ENCODE results near the gene USP30. TPM values are rescaled to one million over a fixed set of nuclear protein-coding genes. Genes with fewer than 3 reads are reported as not detected.
A peak's percentile ranks its signal among the peaks of the same experiment; 100 is the strongest.

USP30 gene
- total RNA-seq, 1 donor from 2014 or later, result 13.3 TPM

GRCh38 chr12:109092497-109093021 lies 40.2 kb downstream of the USP30 start:
- TF ChIP-seq, protein P1, sequence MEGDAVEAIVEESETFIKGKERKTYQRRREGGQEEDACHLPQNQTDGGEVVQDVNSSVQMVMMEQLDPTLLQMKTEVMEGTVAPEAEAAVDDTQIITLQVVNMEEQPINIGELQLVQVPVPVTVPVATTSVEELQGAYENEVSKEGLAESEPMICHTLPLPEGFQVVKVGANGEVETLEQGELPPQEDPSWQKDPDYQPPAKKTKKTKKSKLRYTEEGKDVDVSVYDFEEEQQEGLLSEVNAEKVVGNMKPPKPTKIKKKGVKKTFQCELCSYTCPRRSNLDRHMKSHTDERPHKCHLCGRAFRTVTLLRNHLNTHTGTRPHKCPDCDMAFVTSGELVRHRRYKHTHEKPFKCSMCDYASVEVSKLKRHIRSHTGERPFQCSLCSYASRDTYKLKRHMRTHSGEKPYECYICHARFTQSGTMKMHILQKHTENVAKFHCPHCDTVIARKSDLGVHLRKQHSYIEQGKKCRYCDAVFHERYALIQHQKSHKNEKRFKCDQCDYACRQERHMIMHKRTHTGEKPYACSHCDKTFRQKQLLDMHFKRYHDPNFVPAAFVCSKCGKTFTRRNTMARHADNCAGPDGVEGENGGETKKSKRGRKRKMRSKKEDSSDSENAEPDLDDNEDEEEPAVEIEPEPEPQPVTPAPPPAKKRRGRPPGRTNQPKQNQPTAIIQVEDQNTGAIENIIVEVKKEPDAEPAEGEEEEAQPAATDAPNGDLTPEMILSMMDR (IDR thresholded peaks at IDR 0.05), result no peak
- Mint-ChIP-seq H3K4me3 (ENCODE audit: unreplicated experiment) (peak overlapping the region; percentile 75), H3K9me3 (ENCODE audit: low read depth) (no peaks in the 10 kb centered on the region), H3K36me3 (ENCODE audit: low read depth) (peaks cover 6% of the 10 kb centered on the region), H3K27ac (ENCODE audit: unreplicated experiment) (peak overlapping the region; percentile 91), H3K4me1 (ENCODE audit: low read depth) (peaks cover 33% of the 10 kb centered on the region), H3K27me3 (ENCODE audit: low read depth) (no peaks in the 10 kb centered on the region)
- DNase-seq (ENCODE audit: low spot score), result no peak

- peaks cover 33% of the 10 kb centered on the region for H3K4me1 Mint-ChIP-seq (ENCODE audit: low read depth)
- TF ChIP-seq, protein P1 (IDR thresholded peaks at IDR 0.05), result peak; percentile 98
- H3K27ac Mint-ChIP-seq (ENCODE audit: unreplicated experiment), result peak within 1 kb of the TSS; percentile 91
- DNase-seq (ENCODE audit: low spot score), result peak; percentile 95
- H3K27me3 Mint-ChIP-seq (ENCODE audit: low read depth), result no peaks in the 10 kb centered on the region
- peak within 1 kb of the TSS; percentile 75 for H3K4me3 Mint-ChIP-seq (ENCODE audit: unreplicated experiment)
- no peaks in the 10 kb centered on the region for H3K9me3 Mint-ChIP-seq (ENCODE audit: low read depth)
- peaks cover 6% of the 10 kb centered on the region for H3K36me3 Mint-ChIP-seq (ENCODE audit: low read depth)
These were observed 40.9 kb downstream of the USP30 start, which contains the start of gene ALKBH2 for GRCh38 chr12:109093022-109093918. ALKBH2 (minus strand) TSS chr12:109093472; CDS start chr12:109092786, 686 bp downstream.

DNA sequence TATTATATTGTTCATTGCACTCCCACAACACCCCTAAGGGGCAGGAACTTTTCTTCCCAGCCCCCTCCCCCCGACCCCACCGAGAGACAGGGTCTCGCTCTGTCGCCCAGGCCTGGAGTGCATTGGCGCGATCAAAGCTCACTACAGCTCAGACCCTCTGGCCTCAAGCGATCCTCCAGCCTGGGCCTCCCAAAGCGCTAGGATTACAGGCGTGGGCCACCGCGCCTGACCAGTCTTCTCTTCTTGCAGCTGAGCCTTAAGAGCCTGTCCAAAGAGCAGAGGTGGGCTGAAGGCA lies 44.7 kb downstream of the USP30 start:
- no peaks in the 10 kb centered on the region for H3K27me3 Mint-ChIP-seq (ENCODE audit: low read depth)
- peaks cover 35% of the 10 kb centered on the region for H3K4me1 Mint-ChIP-seq (ENCODE audit: low read depth)
- H3K27ac Mint-ChIP-seq (ENCODE audit: unreplicated experiment), result no peak overlapping the region
- H3K9me3 Mint-ChIP-seq (ENCODE audit: low read depth), result no peaks in the 10 kb centered on the region
- H3K36me3 Mint-ChIP-seq (ENCODE audit: low read depth), result peaks cover 7% of the 10 kb centered on the region
- H3K4me3 Mint-ChIP-seq (ENCODE audit: unreplicated experiment), result peak overlapping the region; percentile 80
- no peak for DNase-seq (ENCODE audit: low spot score)
- TF ChIP-seq, protein P1 (IDR thresholded peaks at IDR 0.05), result no peak

DNA sequence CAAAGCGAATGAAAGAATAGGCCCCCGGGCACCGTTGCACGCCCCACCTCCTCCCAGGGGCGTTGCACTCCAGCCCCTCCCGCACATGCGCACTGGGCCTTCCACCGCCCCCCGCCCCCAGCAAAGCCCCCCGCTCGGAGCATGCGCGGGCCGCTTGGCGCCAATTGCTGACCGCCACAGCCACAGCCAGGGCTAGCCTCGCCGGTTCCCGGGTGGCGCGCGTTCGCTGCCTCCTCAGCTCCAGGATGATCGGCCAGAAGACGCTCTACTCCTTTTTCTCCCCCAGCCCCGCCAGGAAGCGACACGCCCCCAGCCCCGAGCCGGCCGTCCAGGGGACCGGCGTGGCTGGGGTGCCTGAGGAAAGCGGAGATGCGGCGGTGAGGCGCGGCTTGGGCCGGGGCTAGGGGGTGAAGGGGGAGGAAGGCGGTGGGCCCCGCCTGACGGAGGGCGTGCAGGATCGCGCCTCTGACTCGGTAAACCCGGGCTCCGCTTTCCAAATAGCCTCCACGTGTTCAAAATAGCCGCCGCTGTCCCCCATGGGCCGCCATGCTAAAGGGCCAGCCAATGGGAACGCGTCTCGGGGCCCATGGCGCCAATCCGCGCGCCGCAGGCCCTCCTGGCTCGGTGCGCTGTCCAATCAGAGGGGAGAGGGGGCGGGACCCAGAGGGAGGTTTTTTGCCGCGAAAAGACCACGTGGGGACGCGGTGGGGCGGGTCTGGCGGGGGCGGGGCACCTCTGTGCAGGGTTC lies 45.2 kb downstream of the USP30 start, which contains the start of gene UNG:
Gene UNG, plus strand, starts transcription at position 163 of the 748 bp plus-strand sequence. Its CDS starts 83 bp downstream, at position 246.
- H3K27ac Mint-ChIP-seq (ENCODE audit: unreplicated experiment), result peak within 1 kb of the TSS; percentile 87
- TF ChIP-seq, protein P1 (IDR thresholded peaks at IDR 0.05), result no peak
- H3K36me3 Mint-ChIP-seq (ENCODE audit: low read depth), result peaks cover 7% of the 10 kb centered on the region
- H3K4me1 Mint-ChIP-seq (ENCODE audit: low read depth), result peaks cover 30% of the 10 kb centered on the region
- no peaks in the 10 kb centered on the region for H3K9me3 Mint-ChIP-seq (ENCODE audit: low read depth)
- peak; percentile 97 for DNase-seq (ENCODE audit: low spot score)
- no peaks in the 10 kb centered on the region for H3K27me3 Mint-ChIP-seq (ENCODE audit: low read depth)
- peak within 1 kb of the TSS; percentile 80 for H3K4me3 Mint-ChIP-seq (ENCODE audit: unreplicated experiment)

DNA sequence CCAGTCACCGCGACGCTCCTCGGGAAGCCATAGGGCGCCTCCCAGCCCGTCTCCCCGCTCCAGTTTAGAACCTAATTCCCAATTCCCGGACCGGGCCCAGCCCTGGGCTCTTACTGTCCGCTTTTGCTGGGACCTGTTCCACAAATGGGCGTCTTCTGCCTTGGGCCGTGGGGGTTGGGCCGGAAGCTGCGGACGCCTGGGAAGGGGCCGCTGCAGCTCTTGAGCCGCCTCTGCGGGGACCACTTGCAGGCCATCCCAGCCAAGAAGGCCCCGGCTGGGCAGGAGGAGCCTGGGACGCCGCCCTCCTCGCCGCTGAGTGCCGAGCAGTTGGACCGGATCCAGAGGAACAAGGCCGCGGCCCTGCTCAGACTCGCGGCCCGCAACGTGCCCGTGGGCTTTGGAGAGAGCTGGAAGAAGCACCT lies 45.8 kb downstream of the USP30 start:
- TF ChIP-seq, protein P1 (IDR thresholded peaks at IDR 0.05), result no peak
- H3K4me3 Mint-ChIP-seq (ENCODE audit: unreplicated experiment), result peak overlapping the region; percentile 80
- peak; percentile 94 for DNase-seq (ENCODE audit: low spot score)
- peak overlapping the region; percentile 87 for H3K27ac Mint-ChIP-seq (ENCODE audit: unreplicated experiment)
- H3K36me3 Mint-ChIP-seq (ENCODE audit: low read depth), result peaks cover 9% of the 10 kb centered on the region
- H3K4me1 Mint-ChIP-seq (ENCODE audit: low read depth), result peaks cover 24% of the 10 kb centered on the region
- H3K9me3 Mint-ChIP-seq (ENCODE audit: low read depth), result no peaks in the 10 kb centered on the region
- no peaks in the 10 kb centered on the region for H3K27me3 Mint-ChIP-seq (ENCODE audit: low read depth)

Measured in chondrocyte (in vitro differentiated cells).